ENCODE results near the gene TIAM2.
"Not testable (repeated sequence)": the region's sequence is repeated elsewhere in the genome, so short reads cannot be mapped to it uniquely, and the experiment has no call there.

Gene TIAM2

DNA sequence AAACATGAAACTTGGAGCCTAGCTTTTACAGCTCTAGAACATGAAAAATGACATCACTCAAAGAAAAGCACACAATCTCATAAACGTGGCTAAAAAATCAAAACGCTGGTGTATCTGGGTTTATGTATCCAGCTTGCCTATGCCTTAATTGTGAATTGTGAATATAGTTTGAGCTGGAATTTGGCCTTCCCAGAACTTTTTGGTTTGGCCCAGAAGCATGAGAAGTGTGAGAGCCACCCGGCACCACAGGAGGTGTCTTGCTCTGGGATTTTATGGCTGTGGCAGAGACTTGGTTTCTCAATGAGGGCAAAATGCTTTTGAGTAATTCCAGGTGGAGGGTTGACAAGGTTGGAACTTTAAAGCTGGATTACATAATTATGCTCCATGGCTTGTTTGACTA, 69.2 kb downstream of the TIAM2 start:
- DNase-seq = no peak

DNA sequence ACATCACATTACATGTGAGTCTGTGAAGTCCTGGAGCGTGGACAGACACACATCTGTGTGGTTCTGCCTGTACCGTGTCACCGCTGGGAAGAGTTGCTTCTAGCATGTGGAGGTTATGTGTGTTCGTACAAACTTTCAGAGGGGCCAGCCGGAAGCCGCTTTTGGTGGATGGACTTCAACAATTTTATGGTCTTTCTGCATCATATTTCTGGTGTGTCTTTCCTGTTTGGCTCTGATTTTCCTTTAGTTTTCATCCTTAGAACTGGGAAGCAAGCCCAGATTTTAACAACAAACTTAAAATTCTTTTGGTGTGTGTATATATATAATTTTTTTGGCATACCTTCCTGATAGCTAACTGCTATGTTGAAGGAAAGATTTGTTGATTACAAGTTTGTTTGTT, 71.2 kb downstream of the TIAM2 start:
- DNase-seq = no peak

DNA sequence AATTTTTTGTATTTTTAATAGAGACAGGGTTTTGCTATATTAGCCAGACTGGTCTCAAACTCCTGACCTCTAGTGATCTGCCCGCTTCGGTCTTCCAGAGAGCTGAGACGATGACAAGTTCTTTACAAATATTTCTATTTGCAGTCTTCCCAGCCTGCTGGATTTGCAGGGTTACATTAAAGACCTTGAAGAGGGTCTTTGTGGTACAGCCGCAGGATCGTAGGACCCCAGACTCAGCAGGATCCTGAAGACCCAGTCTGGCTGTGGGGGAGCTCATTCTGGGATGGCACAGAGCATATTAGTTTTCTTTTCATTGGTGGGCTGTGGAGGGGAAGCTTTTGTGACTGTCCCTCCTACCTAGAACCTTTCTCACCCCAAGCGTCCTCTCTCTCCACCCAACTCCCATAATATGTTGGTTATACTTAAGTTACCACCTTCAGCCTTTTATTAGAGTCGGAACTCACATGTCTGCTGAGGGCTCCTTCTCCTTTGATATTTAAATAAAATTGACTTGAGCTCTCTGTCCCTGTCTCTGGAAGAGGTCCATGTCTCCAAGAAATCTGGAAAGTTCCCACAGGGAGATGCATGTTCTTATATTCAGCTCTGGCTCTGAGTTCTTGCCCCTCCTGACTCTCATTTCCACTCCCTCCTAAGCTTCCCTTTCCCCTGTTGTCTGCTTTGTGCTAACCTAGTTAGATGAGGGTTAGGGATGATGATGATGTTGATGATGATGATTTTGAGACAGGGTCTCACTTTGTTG, 72.0 kb downstream of the TIAM2 start:
- DNase-seq = no peak

DNA sequence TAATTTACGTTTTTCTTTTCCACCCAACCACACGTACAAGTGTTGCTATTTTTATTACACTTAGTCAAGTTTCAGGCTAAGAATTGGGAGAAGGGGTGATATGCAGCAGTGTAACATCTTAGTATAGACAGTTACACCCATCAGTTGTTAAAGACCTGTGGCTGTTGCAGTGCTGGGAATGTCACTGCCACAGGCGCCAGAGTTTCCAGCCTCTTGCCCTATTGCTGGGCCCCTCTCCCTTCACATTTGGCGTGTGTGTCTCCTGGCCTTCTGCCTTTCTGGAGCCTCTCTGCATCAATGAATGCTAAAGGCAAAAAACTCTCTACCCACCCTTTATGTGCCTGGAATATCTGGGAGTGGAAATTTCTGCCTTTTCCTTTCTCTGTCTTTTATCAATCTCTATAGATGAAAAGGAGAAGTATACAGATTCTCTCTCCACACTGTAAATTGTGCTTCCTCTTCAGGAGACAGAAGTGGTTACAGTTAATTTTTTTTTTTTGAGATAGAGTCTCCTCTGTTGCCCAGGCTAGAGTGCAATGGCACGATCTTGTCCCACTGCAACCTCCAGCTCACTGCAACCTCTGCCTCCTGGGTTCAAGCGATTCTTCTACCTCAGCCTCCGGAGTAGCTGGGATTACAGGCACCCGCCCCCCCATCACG, 73.0 kb downstream of the TIAM2 start:
- DNase-seq = no peak

DNA sequence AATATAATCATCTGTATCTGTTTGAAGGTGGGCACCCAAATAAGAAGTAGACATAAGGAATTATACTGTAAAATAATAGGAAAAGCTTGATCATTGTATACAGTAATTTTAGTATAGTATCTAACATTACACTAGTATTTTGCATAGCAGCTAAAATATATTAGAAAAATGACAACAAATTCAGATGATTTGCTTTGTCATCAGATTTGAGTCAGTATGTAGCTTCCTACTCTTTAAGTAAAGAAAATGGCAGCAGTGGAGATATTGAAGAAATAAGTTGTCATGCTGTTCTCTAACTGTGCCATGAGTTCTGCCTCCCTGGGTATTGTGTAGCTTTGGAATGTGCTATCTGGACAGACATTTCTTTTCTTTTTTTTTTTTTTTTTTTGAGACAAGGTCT, 74.4 kb downstream of the TIAM2 start:
- no peak for DNase-seq

DNA sequence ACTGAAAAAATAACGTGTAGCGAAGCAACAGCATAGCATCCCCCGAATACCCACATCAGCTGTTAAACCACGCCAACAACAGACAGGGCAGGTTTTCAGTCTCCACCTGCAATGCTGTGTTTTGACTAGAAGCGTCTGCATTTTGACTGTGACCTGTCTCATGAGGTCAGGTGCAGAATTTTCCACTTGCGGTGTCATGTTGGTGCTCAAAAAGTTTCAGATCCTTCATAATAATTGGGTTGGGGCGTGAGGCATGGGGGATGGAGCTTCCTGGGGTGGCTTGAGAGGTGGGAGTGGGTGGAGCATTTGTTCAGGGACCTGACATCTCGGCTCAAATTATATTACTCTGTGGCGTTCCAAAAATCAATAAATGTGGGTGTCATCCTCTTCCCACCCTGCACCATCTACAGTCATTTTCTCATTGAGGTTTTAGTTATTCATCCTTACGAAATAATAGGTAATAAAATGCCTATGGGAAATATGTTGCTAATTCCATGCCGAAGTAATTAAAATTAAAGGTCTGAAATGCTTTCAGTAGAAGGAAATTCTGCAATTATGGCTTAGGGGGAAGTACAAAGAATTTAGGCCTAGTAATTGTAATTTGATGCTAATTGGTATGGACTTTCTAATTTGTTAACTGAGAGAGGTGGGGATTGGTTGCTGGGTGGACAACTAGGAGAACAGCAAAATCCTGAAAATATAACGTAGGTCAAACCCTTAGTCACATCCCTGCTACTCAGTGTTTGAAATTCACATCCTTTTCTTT, 81.0 kb downstream of the TIAM2 start:
- no peak for DNase-seq

DNA sequence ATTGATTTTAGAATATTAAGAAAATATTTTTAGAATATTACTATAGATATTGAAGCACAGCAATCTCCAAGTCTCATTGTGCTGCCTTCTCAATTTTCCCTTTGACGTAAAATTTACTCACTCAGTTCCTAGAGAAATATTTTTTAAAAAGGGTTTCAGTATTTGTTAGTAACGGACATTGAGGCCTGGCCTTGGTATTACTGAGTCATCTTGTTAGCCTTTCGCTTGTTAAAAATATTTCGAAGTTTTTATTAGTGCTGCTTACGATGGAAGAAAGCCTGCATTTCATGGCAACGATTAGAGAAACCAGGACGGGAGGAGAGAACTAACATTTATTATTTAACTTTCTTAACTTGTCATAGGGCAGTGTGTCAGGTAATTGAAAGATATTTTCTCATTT, 82.2 kb downstream of the TIAM2 start:
- DNase-seq = no peak

DNA sequence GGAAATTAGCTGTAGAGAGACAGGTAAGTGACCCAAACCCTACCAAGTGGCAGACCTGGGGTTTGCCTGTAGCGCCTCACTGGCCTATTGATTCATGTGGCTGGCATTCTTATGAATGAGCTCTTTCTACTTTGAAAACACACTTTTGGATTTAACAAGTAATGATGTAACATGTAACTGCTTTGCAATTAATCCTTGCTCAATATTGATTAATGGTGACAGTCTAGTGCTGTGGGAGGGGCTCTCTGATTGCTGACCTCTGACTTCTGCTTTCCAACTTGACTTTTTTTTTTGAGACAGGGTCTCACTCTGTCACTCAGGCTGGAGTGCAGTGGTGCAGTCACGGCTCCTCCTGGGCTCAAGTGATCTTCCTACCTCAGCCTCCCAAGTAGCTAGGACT, 82.7 kb downstream of the TIAM2 start:
- DNase-seq = no peak

DNA sequence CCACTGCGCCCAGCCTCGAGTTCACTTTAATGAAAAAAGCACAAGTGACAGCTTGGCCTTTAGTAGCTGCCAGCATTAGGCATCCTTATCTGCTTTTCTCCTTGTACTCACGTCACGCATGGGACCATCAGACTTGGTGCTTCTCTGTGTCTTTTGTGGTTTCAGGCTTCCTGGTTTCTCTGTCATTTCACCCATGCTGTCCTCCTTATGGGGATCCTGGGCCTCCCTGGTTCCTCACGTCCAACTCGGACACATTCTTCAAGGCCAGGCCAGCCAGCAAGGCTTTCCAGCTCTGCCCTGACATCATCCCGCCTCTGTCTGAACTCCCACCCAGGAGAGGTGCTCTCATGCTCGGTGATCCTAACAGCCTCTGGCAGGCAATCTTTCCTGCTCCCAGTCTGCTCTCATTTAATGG, 83.2 kb downstream of the TIAM2 start:
- DNase-seq = no peak

DNA sequence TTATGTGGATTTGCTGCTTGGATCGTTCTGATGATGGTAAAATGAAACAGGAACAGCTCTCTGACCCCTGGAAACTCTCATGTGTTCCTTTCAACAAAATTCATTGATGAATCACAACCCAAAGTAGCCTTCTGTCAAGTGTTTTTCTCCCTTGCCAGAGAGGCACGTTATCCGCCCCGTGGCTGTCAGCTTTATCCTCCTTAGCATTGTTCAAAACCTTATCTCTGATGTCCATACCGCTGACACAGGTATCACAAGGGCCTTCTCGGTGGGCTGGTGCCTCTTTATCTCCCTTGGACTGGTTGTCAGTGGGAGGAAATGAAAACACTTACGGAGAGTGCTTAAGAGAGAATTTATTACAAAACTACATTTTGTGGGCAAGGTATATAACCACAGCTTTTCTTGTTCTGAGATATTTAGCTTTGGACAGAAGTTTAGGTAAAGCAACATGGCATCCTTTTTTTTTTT, 84.9 kb downstream of the TIAM2 start:
- no peak for DNase-seq

DNA sequence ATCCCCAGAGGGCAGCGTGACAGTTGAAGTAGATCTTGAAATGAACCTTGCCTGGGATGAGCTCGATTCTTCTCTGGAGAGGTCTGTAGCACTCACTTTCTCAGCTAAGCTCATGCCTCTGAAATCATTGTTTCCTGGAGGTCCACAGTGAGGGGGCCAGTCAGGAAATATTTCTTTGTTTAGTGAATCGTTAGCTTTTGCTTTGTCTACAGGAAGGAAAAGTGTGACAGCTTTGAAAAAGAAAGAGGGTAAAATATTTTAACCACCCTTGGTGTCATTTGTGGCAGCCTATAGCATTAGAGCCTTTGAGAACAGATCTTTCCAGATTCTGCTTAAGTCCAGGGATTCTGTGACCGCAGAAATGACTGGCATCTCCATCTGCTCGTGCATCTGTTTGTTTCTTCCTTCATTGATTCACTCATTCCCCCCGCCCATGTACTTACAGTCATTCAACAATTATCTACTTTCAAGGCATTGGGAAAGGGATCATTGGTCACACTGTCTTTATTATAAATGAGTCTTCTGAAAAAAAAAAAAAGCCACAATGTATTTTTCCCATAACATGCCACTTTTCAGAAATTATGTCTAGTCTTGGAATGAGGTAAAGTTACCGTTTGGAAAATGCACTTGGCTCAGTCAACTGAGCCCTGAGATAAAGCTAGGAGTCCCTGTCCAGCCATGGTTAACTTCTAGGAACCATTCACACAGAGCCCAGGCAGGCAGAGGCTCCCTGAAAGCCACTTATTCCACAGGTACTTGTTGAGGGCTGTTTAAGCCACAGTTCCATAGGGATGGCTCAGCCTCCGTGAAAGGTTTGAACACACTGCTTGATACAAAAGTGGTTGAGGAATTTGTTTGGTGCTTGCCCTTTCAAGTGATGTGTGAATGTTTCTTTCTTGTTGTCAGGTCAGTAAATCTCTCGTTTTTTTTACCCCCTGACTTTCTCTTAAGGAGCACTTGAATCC, 86.0 kb downstream of the TIAM2 start:
- no peak for DNase-seq

DNA sequence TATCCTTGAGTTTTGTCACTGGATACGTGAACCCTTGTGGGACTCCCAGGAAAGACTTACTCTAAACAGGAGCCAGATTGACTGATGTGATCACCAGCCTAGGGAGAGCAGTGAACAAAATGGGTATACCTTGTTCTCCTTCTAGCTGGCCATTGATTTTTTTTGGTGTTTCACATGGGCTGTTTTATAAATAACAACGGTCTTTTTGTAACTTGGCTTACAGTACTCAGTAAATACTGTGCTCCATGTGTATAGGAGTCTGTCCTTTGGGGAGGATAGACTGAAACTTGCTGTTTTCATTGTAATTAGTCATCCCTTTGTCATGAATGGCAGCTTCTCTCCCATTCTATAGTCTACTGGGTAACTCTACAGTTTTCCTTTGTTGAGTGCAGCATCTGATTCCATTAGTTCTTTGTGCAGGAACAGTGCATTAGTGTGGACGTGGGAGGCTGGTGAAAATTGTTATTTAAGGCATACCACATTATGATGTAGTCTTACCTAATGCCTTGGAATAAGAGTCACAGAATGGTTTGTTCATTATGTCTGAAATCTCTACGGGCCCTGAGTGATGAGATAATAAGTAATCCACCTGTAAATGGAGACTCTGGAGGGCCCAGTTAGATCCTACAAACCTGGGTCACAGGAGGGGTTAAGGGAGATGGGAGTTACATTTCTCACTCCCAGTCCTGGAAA, 89.5 kb downstream of the TIAM2 start:
- DNase-seq = no peak

DNA sequence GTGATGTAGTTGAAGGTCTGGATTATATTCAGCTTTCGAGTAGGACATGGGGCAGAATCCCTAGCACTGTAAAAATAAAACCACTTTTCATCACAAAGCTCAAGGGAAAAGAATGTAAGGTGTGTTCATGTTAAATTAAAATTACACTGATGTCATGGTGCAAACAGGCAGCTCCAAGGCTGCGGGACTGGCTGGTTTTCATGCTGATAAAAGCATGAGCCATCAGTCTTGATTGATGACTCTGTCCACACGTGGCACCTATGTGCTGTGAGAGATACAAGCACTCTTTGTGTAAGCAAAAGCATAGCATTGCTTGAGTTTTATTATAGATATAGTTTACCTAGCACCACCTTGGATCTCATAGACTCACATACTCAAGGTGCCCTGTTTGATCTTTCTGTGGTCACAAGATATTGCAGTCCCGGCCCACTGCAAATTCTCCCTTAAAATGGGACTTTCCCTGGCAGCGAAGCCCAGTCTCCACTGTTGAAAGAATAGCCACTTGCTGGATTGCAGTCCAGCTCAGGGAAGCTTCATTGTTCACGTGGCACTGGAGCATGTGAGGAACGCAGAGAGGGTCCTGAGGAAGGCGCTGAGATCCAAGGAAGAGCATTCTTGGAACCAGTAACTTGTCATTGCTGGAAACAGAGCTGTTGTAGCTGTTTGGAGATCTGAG, 90.6 kb downstream of the TIAM2 start:
- no peak for DNase-seq

DNA sequence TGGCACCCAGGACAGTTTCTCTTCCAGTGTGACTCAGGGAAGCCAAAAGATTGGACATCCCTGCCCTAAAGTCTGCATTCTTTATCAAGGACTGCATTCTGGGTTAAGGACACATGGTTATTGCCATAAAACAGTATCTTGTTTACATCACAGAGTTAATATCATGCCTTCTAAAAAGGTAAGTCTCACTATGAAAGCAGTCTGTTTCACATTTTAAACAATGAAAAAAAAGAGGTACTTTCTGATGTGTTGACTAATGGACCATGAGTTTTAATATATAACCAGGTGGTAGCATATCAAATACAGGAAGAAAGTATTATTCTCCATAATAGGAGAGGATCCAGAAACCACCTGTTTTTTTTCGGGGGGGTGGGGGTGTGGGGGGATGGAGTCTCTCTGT, 93.7 kb downstream of the TIAM2 start:
- DNase-seq = no peak

DNA sequence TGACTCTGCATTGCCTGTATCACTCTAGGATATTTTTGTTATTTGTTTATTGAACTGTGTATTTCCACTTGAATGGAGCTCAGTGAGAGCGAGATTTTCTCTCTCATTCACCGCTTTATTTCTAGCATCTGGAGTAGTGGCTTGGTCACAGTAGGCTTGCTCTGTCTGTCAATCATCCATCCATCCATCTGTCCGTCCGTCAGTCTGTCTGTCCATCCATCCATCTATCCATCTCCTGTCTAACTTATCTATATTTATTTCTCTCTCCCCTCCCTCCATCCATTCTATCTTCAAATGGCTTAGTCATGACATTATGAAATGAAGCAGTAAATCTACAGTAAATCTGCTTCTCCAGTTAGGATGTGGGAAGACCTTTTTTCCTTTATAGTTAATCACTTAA, 94.6 kb downstream of the TIAM2 start:
- no peak for DNase-seq

DNA sequence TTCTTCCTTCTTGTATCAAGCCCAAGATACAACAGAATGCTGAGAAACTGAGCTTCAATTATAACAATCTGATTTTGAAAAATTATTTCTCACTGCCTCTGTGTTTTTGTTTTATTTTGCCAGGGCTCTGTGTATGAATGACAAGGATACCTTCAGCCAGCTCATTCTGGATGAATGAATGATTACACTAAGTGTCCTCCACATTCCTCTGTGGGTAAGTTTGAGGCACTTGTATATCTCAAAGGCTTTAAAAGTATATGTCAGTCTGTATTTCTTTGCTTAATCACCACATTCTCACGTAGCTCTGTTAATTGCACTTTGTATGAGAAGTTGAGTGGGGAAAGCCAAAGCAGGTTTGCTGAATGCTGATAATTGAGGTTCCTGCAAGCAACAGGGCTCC, 95.1 kb downstream of the TIAM2 start:
- DNase-seq = no peak

DNA sequence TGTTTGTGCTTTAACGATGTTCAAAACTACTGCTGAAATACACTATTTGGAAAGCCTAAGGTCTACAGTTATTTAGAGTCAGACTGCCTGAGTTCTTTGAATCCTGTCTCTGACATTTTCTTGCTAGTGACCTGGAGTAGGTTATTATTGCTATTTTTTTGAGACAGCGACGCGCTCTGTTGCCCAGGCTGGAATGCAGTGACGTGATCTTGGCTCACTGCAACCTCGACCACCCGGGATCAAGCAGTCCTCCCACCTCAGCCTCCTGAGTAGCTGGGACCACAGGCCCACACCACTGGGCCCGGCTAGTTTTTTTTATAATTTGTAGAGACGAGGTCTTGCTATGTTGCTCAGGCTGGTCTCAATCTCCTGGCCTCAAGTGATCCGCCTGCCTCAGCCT, 96.6 kb downstream of the TIAM2 start:
- DNase-seq = no peak

DNA sequence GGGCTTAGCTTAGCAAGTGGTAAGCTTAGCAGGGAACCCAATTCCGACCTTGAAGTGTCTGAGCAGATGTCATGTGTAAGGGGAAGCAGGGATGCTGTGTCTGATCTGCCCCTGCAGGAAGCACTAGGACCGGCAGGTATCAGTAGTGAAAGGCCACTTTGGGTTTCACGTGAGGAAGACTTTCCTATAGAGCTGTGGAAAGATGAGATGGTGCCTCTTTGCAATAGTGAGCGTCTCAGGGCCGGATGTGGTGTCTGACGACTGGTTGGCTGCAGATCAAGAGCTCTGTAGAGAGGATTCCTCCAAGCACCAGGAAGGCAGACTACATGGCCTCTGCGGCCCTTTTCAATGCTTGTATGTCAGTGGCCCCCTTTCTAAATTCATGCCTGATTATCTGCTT, 98.3 kb downstream of the TIAM2 start:
- peak; percentile 37 for DNase-seq

DNA sequence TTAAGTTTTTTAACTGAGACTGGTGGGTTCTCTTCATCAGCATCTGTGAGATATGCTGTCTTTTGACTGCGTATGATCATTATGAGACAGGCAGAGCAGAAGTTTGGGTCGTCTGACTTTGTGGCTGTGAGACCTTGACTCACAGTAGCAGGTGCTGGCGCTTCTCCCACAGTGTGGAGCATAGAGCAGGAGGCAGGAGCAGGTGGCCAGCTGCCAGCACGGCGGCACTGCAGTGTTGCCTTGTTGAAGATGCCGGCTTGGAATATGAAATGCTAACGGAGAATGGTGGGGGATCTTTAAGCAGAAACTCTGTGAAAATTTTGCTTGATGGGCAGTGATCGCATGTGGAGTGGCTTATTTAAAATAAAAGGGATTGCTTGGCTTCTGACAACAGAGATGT, 105.0 kb downstream of the TIAM2 start:
- no peak for DNase-seq

DNA sequence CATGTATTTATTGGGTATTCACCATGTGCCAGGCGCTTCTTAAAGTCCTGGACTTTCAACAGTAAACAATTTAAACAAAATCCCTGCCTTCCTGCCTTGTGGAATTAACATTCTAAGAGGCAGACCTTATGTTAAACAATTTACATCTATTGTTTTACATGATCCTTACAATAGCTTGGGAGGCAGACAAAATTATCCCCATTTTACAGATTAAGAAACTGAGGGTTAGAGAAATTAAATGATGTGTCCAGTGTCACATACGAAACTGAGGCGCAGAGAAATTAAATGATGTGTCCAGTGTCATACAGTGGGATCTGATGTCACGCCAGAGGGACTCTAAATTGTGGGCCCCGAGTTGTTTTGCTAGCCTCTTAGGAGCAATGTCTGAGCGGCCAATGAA, 105.5 kb downstream of the TIAM2 start:
- DNase-seq = no peak

DNA sequence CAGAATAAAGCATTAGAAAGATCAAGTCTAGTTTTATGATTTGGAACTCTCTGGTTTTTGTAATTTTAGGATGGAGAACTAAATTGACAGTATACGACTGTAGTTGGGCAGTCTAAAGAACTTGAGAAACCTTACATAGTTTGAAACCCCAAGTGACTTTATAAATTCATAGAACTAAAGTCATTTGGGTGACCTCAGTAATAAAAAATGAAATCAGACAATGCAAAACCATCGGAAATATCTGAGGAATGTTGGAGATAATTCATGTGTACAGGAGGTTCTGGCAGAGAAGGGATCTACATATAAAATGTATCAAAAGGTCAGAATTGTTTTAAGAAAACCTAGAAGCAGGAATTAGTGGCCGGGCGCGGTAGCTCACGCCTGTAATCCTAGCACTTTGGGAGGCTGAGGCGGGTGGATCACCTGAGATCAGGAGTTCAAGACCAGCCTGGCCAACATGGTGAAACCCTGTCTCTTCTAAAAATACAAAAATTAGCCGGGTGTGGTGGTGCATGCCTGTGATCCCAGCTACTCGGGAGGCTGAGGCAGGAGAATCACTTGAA, 108.0 kb downstream of the TIAM2 start:
- not testable (repeated sequence) for DNase-seq
